H1 (cell line): ENCODE measurements around the gene CASQ2. TPM values are rescaled to one million over a fixed set of nuclear protein-coding genes. Genes with fewer than 3 reads are reported as not detected.

Source experiments
- ASH2L ChIP-seq: fragments of 200-600, 300-600 bp; sonication (generic); IDR thresholded peaks from one replicate; pipeline ENCODE4 v1.7.1; 2017; ENCODE audit warnings: low read length
- BCL11A ChIP-seq, 2 experiments: IDR thresholded peaks; one replicate each; pipeline ENCODE4 v1.6.1; 2011; ENCODE audit warnings: low read depth in 2 of 2, low read length in 2 of 2, mild to moderate bottlenecking in 2 of 2
- CHD1 ChIP-seq: IDR thresholded peaks from 2 replicates; pipeline ENCODE4 v1.6.1; 2012; ENCODE audit warnings: low read depth, low read length, improper control_type of control experiment
- MAFK ChIP-seq: IDR thresholded peaks from 2 replicates; pipeline ENCODE4 v1.6.1; 2012; ENCODE audit warnings: low read depth, mild to moderate bottlenecking, improper control_type of control experiment, low read length
- RAD21 ChIP-seq, 2 experiments: IDR thresholded peaks in 1 of 2; conservative IDR thresholded peaks in 1 of 2; 2 replicates each; pipeline ENCODE4 v1.6.1; 2011; ENCODE audit warnings: low read depth in 2 of 2, low read length in 2 of 2, improper control_type of control experiment in 1 of 2, inconsistent platforms in 1 of 2, mild to moderate bottlenecking in 1 of 2, moderate library complexity in 1 of 2
- SIN3A ChIP-seq, 2 experiments: IDR thresholded peaks in 1 of 2; conservative IDR thresholded peaks in 1 of 2; 2 replicates each; pipeline ENCODE4 v1.6.1; 2011 to 2012; ENCODE audit warnings: low read length in 2 of 2, improper control_type of control experiment in 1 of 2, low read depth in 1 of 2, mild to moderate bottlenecking in 1 of 2
- SP1 ChIP-seq: IDR thresholded peaks from 2 replicates; pipeline ENCODE4 v1.6.1; 2011; ENCODE audit warnings: low read depth, low read length
- SUZ12 ChIP-seq: fragments of 200-600 bp; sonication (generic); IDR thresholded peaks from 2 replicates; pipeline ENCODE4 v1.6.1; 2012; ENCODE audit warnings: mild to moderate bottlenecking, inconsistent platforms, low read length, moderate library complexity, mixed read lengths
- TAF1 ChIP-seq: IDR thresholded peaks from 2 replicates; pipeline ENCODE4 v1.6.1; 2011; ENCODE audit warnings: mild to moderate bottlenecking, low read depth, low read length
- polyA plus RNA-seq, 7 experiments: library from polyadenylated mRNA; depleted of rRNA in 3 of 7; stranded (reverse) in 5 of 7; unstranded in 2 of 7; fragments of >200 nt in 5 of 7; fragments of 200-250 nt in 2 of 7; gene quantifications; 1 replicate in 5 of 7; 2 replicates in 1 of 7; 4 replicates in 1 of 7; pipeline versions ENCODE4 v1.2.1 to v1.2.3, GENCODE V29; 2011 to 2013; ENCODE audit warnings: missing spikeins in 2 of 7, mixed read lengths in 2 of 7
- total RNA-seq: library from RNA; stranded (reverse); fragmentation: NEBNext Ultra II Directional; extraction: Animal tissue kit (Norgen Biotek cat#: 25700); gene quantifications from 2 replicates; pipeline ENCODE4 v1.2.1, GENCODE V29; 2021
- TF ChIP-seq, protein P1 (sequence below): fragments of 300-600 bp; sonication (generic); IDR thresholded peaks from 2 replicates; pipeline ENCODE4 v1.7.1; 2012; ENCODE audit warnings: low read length, moderate library complexity, mild to moderate bottlenecking, inconsistent platforms; ENCODE audit not compliant: insufficient replicate concordance
- TF ChIP-seq, protein P2 (sequence below): IDR thresholded peaks from 2 replicates; pipeline ENCODE4 v1.6.1; 2012; ENCODE audit warnings: inconsistent platforms

Gene CASQ2
- total and polyA plus RNA-seq, 2 of the 8 experiments (the other 6 are each of a cell fraction or from before 2014, with no cell fraction given): not detected

DNA sequence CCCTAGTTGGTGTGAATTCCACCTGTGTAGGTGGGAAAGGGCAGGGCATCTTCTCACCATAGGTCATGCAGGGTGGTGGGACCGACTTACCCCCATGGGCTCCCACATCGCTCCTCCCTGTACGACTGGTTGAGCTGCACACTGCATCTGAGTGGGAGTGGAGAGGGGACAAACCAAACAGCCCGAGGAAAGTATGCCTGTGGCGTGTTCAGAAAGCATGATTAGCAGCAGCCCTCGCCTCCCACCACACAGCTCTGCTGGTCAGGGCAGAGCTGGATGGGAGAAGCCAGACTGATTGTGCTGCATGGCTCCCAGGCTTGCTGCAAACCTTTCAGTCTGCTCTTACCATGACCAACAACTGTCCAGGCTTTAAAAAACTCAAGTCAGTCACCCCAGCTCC, 102.3 kb downstream of the CASQ2 start (continued):
- TF ChIP-seq, protein P1, sequence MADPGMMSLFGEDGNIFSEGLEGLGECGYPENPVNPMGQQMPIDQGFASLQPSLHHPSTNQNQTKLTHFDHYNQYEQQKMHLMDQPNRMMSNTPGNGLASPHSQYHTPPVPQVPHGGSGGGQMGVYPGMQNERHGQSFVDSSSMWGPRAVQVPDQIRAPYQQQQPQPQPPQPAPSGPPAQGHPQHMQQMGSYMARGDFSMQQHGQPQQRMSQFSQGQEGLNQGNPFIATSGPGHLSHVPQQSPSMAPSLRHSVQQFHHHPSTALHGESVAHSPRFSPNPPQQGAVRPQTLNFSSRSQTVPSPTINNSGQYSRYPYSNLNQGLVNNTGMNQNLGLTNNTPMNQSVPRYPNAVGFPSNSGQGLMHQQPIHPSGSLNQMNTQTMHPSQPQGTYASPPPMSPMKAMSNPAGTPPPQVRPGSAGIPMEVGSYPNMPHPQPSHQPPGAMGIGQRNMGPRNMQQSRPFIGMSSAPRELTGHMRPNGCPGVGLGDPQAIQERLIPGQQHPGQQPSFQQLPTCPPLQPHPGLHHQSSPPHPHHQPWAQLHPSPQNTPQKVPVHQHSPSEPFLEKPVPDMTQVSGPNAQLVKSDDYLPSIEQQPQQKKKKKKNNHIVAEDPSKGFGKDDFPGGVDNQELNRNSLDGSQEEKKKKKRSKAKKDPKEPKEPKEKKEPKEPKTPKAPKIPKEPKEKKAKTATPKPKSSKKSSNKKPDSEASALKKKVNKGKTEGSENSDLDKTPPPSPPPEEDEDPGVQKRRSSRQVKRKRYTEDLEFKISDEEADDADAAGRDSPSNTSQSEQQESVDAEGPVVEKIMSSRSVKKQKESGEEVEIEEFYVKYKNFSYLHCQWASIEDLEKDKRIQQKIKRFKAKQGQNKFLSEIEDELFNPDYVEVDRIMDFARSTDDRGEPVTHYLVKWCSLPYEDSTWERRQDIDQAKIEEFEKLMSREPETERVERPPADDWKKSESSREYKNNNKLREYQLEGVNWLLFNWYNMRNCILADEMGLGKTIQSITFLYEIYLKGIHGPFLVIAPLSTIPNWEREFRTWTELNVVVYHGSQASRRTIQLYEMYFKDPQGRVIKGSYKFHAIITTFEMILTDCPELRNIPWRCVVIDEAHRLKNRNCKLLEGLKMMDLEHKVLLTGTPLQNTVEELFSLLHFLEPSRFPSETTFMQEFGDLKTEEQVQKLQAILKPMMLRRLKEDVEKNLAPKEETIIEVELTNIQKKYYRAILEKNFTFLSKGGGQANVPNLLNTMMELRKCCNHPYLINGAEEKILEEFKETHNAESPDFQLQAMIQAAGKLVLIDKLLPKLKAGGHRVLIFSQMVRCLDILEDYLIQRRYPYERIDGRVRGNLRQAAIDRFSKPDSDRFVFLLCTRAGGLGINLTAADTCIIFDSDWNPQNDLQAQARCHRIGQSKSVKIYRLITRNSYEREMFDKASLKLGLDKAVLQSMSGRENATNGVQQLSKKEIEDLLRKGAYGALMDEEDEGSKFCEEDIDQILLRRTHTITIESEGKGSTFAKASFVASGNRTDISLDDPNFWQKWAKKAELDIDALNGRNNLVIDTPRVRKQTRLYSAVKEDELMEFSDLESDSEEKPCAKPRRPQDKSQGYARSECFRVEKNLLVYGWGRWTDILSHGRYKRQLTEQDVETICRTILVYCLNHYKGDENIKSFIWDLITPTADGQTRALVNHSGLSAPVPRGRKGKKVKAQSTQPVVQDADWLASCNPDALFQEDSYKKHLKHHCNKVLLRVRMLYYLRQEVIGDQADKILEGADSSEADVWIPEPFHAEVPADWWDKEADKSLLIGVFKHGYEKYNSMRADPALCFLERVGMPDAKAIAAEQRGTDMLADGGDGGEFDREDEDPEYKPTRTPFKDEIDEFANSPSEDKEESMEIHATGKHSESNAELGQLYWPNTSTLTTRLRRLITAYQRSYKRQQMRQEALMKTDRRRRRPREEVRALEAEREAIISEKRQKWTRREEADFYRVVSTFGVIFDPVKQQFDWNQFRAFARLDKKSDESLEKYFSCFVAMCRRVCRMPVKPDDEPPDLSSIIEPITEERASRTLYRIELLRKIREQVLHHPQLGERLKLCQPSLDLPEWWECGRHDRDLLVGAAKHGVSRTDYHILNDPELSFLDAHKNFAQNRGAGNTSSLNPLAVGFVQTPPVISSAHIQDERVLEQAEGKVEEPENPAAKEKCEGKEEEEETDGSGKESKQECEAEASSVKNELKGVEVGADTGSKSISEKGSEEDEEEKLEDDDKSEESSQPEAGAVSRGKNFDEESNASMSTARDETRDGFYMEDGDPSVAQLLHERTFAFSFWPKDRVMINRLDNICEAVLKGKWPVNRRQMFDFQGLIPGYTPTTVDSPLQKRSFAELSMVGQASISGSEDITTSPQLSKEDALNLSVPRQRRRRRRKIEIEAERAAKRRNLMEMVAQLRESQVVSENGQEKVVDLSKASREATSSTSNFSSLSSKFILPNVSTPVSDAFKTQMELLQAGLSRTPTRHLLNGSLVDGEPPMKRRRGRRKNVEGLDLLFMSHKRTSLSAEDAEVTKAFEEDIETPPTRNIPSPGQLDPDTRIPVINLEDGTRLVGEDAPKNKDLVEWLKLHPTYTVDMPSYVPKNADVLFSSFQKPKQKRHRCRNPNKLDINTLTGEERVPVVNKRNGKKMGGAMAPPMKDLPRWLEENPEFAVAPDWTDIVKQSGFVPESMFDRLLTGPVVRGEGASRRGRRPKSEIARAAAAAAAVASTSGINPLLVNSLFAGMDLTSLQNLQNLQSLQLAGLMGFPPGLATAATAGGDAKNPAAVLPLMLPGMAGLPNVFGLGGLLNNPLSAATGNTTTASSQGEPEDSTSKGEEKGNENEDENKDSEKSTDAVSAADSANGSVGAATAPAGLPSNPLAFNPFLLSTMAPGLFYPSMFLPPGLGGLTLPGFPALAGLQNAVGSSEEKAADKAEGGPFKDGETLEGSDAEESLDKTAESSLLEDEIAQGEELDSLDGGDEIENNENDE: no peak
- no peak for TF ChIP-seq SUZ12
- no peak for TF ChIP-seq BCL11A (IDR thresholded peaks at IDR 0.05; ENCODE audit: low read depth in 2 of 2, low read length in 2 of 2)
- TF ChIP-seq, protein P2, sequence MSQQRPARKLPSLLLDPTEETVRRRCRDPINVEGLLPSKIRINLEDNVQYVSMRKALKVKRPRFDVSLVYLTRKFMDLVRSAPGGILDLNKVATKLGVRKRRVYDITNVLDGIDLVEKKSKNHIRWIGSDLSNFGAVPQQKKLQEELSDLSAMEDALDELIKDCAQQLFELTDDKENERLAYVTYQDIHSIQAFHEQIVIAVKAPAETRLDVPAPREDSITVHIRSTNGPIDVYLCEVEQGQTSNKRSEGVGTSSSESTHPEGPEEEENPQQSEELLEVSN: no peak
- no peak for TF ChIP-seq RAD21 (IDR thresholded peaks at IDR 0.05 in 1 of 2, conservative IDR thresholded peaks at IDR 0.05 in 1 of 2; ENCODE audit: low read depth in 2 of 2, low read length in 2 of 2)
- TF ChIP-seq SP1: no peak
- no peak for TF ChIP-seq CHD1
- TF ChIP-seq TAF1: no peak
- no peak for TF ChIP-seq MAFK
- TF ChIP-seq SIN3A (conservative IDR thresholded peaks at IDR 0.05 in 1 of 2, IDR thresholded peaks at IDR 0.05 in 1 of 2; ENCODE audit: low read depth in 1 of 2, low read length in 2 of 2): no peak
- no peak for TF ChIP-seq ASH2L
